K562 (cell line): ENCODE data around the gene ZNF837. TPM values are rescaled to one million over a fixed set of nuclear protein-coding genes. Genes with fewer than 3 reads are reported as not detected.
A peak's percentile ranks its signal among the peaks of the same experiment; 100 is the strongest.

Experiments used
- ATF7 ChIP-seq: fragments of 450-650 bp; IDR thresholded peaks from 2 replicates; pipeline ENCODE4 v1.7.1; 2014; ENCODE audit warnings: mild to moderate bottlenecking, moderate library complexity
- C11orf30 ChIP-seq: fragments of 450-650 bp; IDR thresholded peaks from 2 replicates; pipeline ENCODE4 v1.6.1; 2016; ENCODE audit warnings: low read depth, mild to moderate bottlenecking
- CBFA2T3 ChIP-seq: fragments of 450-650 bp; IDR thresholded peaks from 2 replicates; pipeline ENCODE4 v1.6.1; 2017
- CTBP1 ChIP-seq: fragments of 450-650 bp; IDR thresholded peaks from 2 replicates; pipeline ENCODE4 v1.6.1; 2016; ENCODE audit warnings: borderline replicate concordance
- GTF2F1 ChIP-seq: IDR thresholded peaks from 2 replicates; pipeline ENCODE4 v1.6.1; 2011; ENCODE audit warnings: low read depth, low read length, improper control_type of control experiment
- HDAC1 ChIP-seq, 2 experiments: fragments of 450-650 bp; IDR thresholded peaks; 2 replicates each; pipeline ENCODE4 v1.6.1; 2016 to 2017; ENCODE audit warnings: inconsistent platforms in 1 of 2, mild to moderate bottlenecking in 1 of 2, moderate library complexity in 1 of 2
- HNRNPUL1 ChIP-seq: fragments of 200-400 bp; formaldehyde crosslinking; IDR thresholded peaks from 2 replicates; pipeline ENCODE4 v1.6.1; 2017; ENCODE audit warnings: low read length
- LARP7 ChIP-seq: fragments of 450-650 bp; IDR thresholded peaks from 2 replicates; pipeline ENCODE4 v1.6.1; 2016
- NR4A1 ChIP-seq, 2 experiments: fragments of 250-450 bp in 1 of 2; fragments of 450-650 bp in 1 of 2; sonication (Bioruptor Pico) in 1 of 2; IDR thresholded peaks; 2 replicates each; pipeline versions ENCODE4 v1.4.0 to v1.6.1; 2016 to 2020; ENCODE audit warnings: mild to moderate bottlenecking in 2 of 2, missing compliant biosample characterization in 1 of 2, missing genetic modification characterization in 1 of 2, moderate library complexity in 1 of 2
- PCBP2 ChIP-seq: fragments of 200-400 bp; formaldehyde crosslinking; IDR thresholded peaks from 2 replicates; pipeline ENCODE4 v1.6.1; 2018; ENCODE audit warnings: low read length, low read depth, mild to moderate bottlenecking, moderate library complexity; ENCODE audit not compliant: poor library complexity, severe bottlenecking
- PTBP1 ChIP-seq: fragments of 200-400 bp; formaldehyde crosslinking; IDR thresholded peaks from 2 replicates; pipeline ENCODE4 v1.6.1; 2017; ENCODE audit warnings: low read depth, low read length
- RBM22 ChIP-seq: fragments of 200-400 bp; formaldehyde crosslinking; IDR thresholded peaks from 2 replicates; pipeline ENCODE4 v1.6.1; 2018; ENCODE audit warnings: low read length, low read depth; ENCODE audit not compliant: poor library complexity, severe bottlenecking
- SMARCA4 ChIP-seq: fragments of 450-650 bp; IDR thresholded peaks from 2 replicates; pipeline ENCODE4 v1.6.1; 2016
- SMC3 ChIP-seq: conservative IDR thresholded peaks from 2 replicates; pipeline ENCODE4 v1.6.1; 2011; ENCODE audit warnings: low read depth, low read length, improper control_type of control experiment; ENCODE audit not compliant: insufficient read depth
- TFAM ChIP-seq: fragments of 250-450 bp; sonication (Bioruptor Pico); conservative IDR thresholded peaks from 2 replicates; pipeline ENCODE4 v1.5.0; 2021; ENCODE audit warnings: mild to moderate bottlenecking, moderate library complexity
- ZNF41 ChIP-seq: fragments of 250-450 bp; sonication (Bioruptor Pico); conservative IDR thresholded peaks from 2 replicates; pipeline ENCODE4 v1.4.0; 2020; ENCODE audit warnings: mild to moderate bottlenecking
- ZNF445 ChIP-seq: fragments of 250-450 bp; sonication (Bioruptor Pico); IDR thresholded peaks from 2 replicates; pipeline ENCODE4 v1.4.0; 2020; ENCODE audit warnings: low read depth, mild to moderate bottlenecking, moderate library complexity
- ZNF707 ChIP-seq: fragments of 250-450 bp; sonication (Bioruptor Pico); conservative IDR thresholded peaks from 2 replicates; pipeline ENCODE4 v1.8.0; 2022; ENCODE audit warnings: inconsistent platforms, mild to moderate bottlenecking, moderate library complexity
- polyA plus RNA-seq, 8 experiments: library from polyadenylated mRNA; depleted of rRNA in 4 of 8; stranded (reverse) in 5 of 8; unstranded in 3 of 8; fragments of >200 nt; fragmentation: Nextera tagmentation in 2 of 8; fragmentation: Illumina TruSeq in 1 of 8; extraction: Ambion mirVana in 2 of 8; extraction: Trizol in 1 of 8; gene quantifications; 2 replicates each; pipeline versions ENCODE4 v1.2.1 to v1.2.3, GENCODE V29; 2011 to 2014; ENCODE audit warnings: inconsistent platforms in 1 of 8, missing spikeins in 1 of 8
- total RNA-seq, 7 experiments: library from RNA; depleted of rRNA in 6 of 7; stranded (reverse); fragments of >200 nt in 6 of 7; fragmentation: Illumina TruSeq in 2 of 7; extraction: Trizol in 2 of 7; gene quantifications; 2 replicates each; pipeline versions ENCODE4 v1.2.1 to v1.2.3, GENCODE V29; 2011 to 2021; ENCODE audit warnings: low replicate concordance in 1 of 7
- TF ChIP-seq, protein P1 (sequence below): fragments of 450-650 bp; IDR thresholded peaks from 2 replicates; pipeline ENCODE4 v1.6.1; 2016
- TF ChIP-seq, protein P2 (sequence below): sonication (generic); formaldehyde crosslinking; IDR thresholded peaks from 2 replicates; pipeline ENCODE4 v1.8.1; 2023; ENCODE audit warnings: mild to moderate bottlenecking, missing genetic modification reagents
- TF ChIP-seq, protein P3 (sequence below): fragments of 450-650 bp; IDR thresholded peaks from 2 replicates; pipeline ENCODE4 v1.6.1; 2016; ENCODE audit warnings: antibody characterized with exemption
- TF ChIP-seq, protein P4 (sequence below): fragments of 450-650 bp; IDR thresholded peaks from 2 replicates; pipeline ENCODE4 v1.7.0; 2016; ENCODE audit warnings: borderline replicate concordance
- TF ChIP-seq, protein P5 (sequence below): fragments of 250-450 bp; sonication (Bioruptor Pico); IDR thresholded peaks from 2 replicates; pipeline ENCODE4 v1.8.0; 2021; ENCODE audit warnings: moderate library complexity, mild to moderate bottlenecking, inconsistent platforms

Gene ZNF837
- total and polyA plus RNA-seq, 9 of the 15 experiments (the other 6 are each of a cell fraction or from before 2014, with no cell fraction given): 0.11 to 2.1 (median 0.57) TPM; not detected in 4

DNA sequence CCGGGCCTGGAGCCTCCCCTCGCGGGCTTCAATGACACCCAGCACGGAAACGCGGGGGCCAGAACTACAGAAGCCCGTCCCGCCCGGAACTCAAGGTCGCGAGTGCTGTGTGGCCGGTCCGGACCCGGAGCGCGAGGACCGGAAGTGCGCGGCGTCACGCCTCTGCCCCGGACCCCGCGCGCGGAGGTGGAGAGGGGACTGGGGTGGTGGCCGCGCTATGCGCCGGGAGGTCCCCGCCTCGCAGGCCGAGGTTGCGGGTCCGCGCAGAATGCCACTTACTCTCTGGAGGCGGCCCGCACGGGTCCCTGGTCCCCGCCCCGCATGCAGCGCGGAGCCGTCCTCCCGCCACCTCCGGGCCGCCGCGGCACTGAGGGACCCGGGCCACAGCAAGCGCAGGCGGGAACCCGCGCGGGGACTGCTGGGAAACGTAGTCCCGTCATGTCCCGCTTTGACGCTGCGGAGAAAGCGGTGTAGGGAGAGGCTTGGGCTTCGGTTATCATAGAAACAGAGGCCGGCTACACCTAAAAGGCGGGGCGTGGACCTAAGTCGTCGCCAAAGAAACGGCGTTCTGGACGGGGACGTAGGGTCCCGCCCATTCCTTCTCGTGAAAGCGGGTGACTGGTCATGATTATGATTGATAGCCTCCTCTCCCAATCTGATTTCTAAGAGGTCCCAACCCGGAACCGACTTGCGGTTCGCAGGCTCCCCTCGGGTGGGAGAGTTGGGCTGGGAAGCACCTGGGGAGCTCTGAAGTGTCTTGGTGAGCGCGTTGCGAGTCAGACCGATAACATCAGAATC, at the start of gene ZNF837 (continued):
- TF ChIP-seq, protein P1, sequence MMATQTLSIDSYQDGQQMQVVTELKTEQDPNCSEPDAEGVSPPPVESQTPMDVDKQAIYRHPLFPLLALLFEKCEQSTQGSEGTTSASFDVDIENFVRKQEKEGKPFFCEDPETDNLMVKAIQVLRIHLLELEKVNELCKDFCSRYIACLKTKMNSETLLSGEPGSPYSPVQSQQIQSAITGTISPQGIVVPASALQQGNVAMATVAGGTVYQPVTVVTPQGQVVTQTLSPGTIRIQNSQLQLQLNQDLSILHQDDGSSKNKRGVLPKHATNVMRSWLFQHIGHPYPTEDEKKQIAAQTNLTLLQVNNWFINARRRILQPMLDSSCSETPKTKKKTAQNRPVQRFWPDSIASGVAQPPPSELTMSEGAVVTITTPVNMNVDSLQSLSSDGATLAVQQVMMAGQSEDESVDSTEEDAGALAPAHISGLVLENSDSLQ: peak; percentile 100
- TF ChIP-seq NR4A1 (CRISPR knock-in tag; IDR thresholded peaks at IDR 0.05) (peak; percentile 71; the same call in 1 of the 2 replicates), NR4A1 (tag; IDR thresholded peaks at IDR 0.05) (peak; percentile 86), PCBP2 (no peak), CTBP1 (peak; percentile 91), SMC3 (peak; percentile 37; the same call in 1 of the 2 replicates), ZNF445 (CRISPR knock-in tag) (peak; percentile 47; the same call in 1 of the 2 replicates), C11orf30 (peak; percentile 95), SMARCA4 (no peak), ZNF41 (no peak), ATF7 (peak; percentile 86), TFAM (CRISPR knock-in tag) (no peak), CBFA2T3 (no peak; the same call in none of the 2 replicates), GTF2F1 (peak; percentile 75; the same call in 1 of the 2 replicates), HNRNPUL1 (no peak), ZNF707 (CRISPR knock-in tag) (no peak), PTBP1 (no peak), LARP7 (no peak), RBM22 (peak; percentile 89), HDAC1 (IDR thresholded peaks at IDR 0.05) (peak in 1 of 2 experiments; percentile 92; a peak in 2 of 4 replicates)
- TF ChIP-seq, protein P2, sequence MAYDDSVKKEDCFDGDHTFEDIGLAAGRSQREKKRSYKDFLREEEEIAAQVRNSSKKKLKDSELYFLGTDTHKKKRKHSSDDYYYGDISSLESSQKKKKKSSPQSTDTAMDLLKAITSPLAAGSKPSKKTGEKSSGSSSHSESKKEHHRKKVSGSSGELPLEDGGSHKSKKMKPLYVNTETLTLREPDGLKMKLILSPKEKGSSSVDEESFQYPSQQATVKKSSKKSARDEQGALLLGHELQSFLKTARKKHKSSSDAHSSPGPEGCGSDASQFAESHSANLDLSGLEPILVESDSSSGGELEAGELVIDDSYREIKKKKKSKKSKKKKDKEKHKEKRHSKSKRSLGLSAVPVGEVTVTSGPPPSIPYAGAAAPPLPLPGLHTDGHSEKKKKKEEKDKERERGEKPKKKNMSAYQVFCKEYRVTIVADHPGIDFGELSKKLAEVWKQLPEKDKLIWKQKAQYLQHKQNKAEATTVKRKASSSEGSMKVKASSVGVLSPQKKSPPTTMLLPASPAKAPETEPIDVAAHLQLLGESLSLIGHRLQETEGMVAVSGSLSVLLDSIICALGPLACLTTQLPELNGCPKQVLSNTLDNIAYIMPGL (CRISPR knock-in tag): peak; percentile 92; the same call in 1 of the 2 replicates
- TF ChIP-seq, protein P3, sequence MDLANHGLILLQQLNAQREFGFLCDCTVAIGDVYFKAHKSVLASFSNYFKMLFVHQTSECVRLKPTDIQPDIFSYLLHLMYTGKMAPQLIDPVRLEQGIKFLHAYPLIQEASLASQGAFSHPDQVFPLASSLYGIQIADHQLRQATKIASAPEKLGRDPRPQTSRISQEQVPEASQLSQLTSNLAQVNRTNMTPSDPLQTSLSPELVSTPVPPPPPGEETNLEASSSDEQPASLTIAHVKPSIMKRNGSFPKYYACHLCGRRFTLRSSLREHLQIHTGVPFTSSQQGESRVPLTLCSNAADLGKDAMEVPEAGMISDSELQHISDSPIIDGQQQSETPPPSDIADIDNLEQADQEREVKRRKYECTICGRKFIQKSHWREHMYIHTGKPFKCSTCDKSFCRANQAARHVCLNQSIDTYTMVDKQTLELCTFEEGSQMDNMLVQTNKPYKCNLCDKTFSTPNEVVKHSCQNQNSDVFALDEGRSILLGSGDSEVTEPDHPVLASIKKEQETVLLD: 0 out of 2 replicates have a peak, but pooled peaks have one; percentile 43
- TF ChIP-seq, protein P4, sequence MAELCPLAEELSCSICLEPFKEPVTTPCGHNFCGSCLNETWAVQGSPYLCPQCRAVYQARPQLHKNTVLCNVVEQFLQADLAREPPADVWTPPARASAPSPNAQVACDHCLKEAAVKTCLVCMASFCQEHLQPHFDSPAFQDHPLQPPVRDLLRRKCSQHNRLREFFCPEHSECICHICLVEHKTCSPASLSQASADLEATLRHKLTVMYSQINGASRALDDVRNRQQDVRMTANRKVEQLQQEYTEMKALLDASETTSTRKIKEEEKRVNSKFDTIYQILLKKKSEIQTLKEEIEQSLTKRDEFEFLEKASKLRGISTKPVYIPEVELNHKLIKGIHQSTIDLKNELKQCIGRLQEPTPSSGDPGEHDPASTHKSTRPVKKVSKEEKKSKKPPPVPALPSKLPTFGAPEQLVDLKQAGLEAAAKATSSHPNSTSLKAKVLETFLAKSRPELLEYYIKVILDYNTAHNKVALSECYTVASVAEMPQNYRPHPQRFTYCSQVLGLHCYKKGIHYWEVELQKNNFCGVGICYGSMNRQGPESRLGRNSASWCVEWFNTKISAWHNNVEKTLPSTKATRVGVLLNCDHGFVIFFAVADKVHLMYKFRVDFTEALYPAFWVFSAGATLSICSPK: no peak
- TF ChIP-seq, protein P5, sequence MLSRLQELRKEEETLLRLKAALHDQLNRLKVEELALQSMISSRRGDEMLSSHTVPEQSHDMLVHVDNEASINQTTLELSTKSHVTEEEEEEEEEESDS (CRISPR knock-in tag): no peak
